Keratinocyte (primary cell): ENCODE results near the gene CASP9. TPM values are rescaled to one million over a fixed set of nuclear protein-coding genes. Genes with fewer than 3 reads are reported as not detected.
"Not testable (repeated sequence)": the region's sequence is repeated elsewhere in the genome, so short reads cannot be mapped to it uniquely, and the experiment has no call there.

ENCODE experiments used
- DNase-seq: peaks from one replicate; pipeline ENCODE4 v3.0.0-alpha.2; 2011; ENCODE audit warnings: low read depth, missing footprints, low spot score
- FAIRE-seq: peaks from 2 replicates; lab custom pipeline; 2011; peaks lifted over from hg19 to GRCh38; lab: Jason Lieb, UNC
- H2AFZ ChIP-seq: 2 replicates; pipeline ENCODE4 v1.6.0; 2012; ENCODE audit warnings: low read length, control low read depth, inconsistent platforms; ENCODE audit not compliant: control insufficient read depth
- H3K27ac ChIP-seq: 2 replicates; pipeline ENCODE4 v1.5.1; 2011; ENCODE audit warnings: low read length; ENCODE audit not compliant: control insufficient read depth, insufficient read depth
- H3K27me3 ChIP-seq: 3 replicates; pipeline ENCODE4 v1.6.0; 2011; ENCODE audit warnings: low read length; ENCODE audit not compliant: control insufficient read depth, insufficient read depth; ENCODE audit errors: extremely low read depth
- H3K36me3 ChIP-seq, 2 experiments: 2 replicates in 1 of 2; 3 replicates in 1 of 2; pipeline ENCODE4 v1.5.1; 2011; ENCODE audit warnings: low read length in 2 of 2, mild to moderate bottlenecking in 1 of 2; ENCODE audit not compliant: control insufficient read depth in 2 of 2, insufficient read depth in 2 of 2; ENCODE audit errors: extremely low read depth in 1 of 2
- H3K4me1 ChIP-seq: 3 replicates; pipeline ENCODE4 v1.5.1; 2011; ENCODE audit warnings: low read length; ENCODE audit not compliant: control insufficient read depth, insufficient read depth; ENCODE audit errors: extremely low read depth
- H3K4me2 ChIP-seq: 3 replicates; pipeline ENCODE4 v1.6.0; 2011; ENCODE audit warnings: low read depth, low read length; ENCODE audit not compliant: control insufficient read depth, insufficient read depth; ENCODE audit errors: extremely low read depth
- H3K4me3 ChIP-seq, 3 experiments: fragments of 200-600 bp in 1 of 3; sonication (generic) in 1 of 3; 2 replicates in 2 of 3; 3 replicates in 1 of 3; pipeline ENCODE4 v1.5.1; 2011 to 2016; ENCODE audit warnings: low read length in 3 of 3, mild to moderate bottlenecking in 3 of 3, control low read depth in 2 of 3, inconsistent platforms in 1 of 3, low read depth in 1 of 3, mixed read lengths in 1 of 3, mixed run types in 1 of 3, moderate library complexity in 1 of 3; ENCODE audit not compliant: control insufficient read depth in 2 of 3, insufficient read depth in 2 of 3; ENCODE audit errors: extremely low read depth in 1 of 3
- H3K79me2 ChIP-seq: 2 replicates; pipeline ENCODE4 v1.6.0; 2012; ENCODE audit warnings: low read length; ENCODE audit not compliant: control insufficient read depth, insufficient read depth
- H3K9ac ChIP-seq: 3 replicates; pipeline ENCODE4 v1.6.0; 2011; ENCODE audit warnings: low read length; ENCODE audit not compliant: control insufficient read depth, insufficient read depth; ENCODE audit errors: extremely low read depth
- H3K9me1 ChIP-seq: 3 replicates; pipeline ENCODE4 v1.6.0; 2011; ENCODE audit warnings: low read length; ENCODE audit not compliant: control insufficient read depth, insufficient read depth; ENCODE audit errors: extremely low read depth
- H3K9me3 ChIP-seq: 2 replicates; pipeline ENCODE4 v1.5.1; 2012; ENCODE audit warnings: low read depth, low read length; ENCODE audit not compliant: control insufficient read depth
- H4K20me1 ChIP-seq: 3 replicates; pipeline ENCODE4 v1.6.0; 2011; ENCODE audit warnings: low read length; ENCODE audit not compliant: control insufficient read depth, insufficient read depth; ENCODE audit errors: extremely low read depth
- CTCF ChIP-seq, 3 experiments: IDR thresholded peaks in 1 of 3; conservative IDR thresholded peaks in 1 of 3; optimal IDR thresholded peaks in 1 of 3; 2 replicates in 2 of 3; 3 replicates in 1 of 3; pipeline versions ENCODE3 to v1.5.1; 2011; ENCODE audit warnings: low read length in 3 of 3, mild to moderate bottlenecking in 3 of 3, moderate library complexity in 2 of 3, control low read depth in 1 of 3, inconsistent platforms in 1 of 3; ENCODE audit not compliant: insufficient read depth in 2 of 3; ENCODE audit errors: extremely low read depth in 1 of 3
- EZH2 ChIP-seq: IDR thresholded peaks from one replicate; pipeline ENCODE4 v1.6.1; 2012; ENCODE audit warnings: inconsistent platforms, mild to moderate bottlenecking, low read length, moderate library complexity
- dilution Hi-C: fragments of 300-500 bp; cut with MboI; formaldehyde crosslinking; loops from one replicate; pipeline ENCODE4 v1.7.0; 2020; ENCODE audit warnings: low sequenced_read_pairs; ENCODE audit not compliant: extremely low pct_ligation_motif_present
- polyA plus RNA-seq, 5 experiments: library from polyadenylated mRNA; depleted of rRNA in 3 of 5; stranded (reverse) in 3 of 5; stranded (forward) in 1 of 5; unstranded in 1 of 5; fragments of >200 nt; gene quantifications; 1 replicate in 1 of 5; 2 replicates in 3 of 5; 3 replicates in 1 of 5; pipeline versions ENCODE4 v1.2.1 to v1.2.3, GENCODE V29; 2011 to 2012; ENCODE audit warnings: missing spikeins in 2 of 5, low read depth in 1 of 5, low replicate concordance in 1 of 5

Gene CASP9
- polyA plus RNA-seq, 1 donor (not counting 4 experiments of a cell fraction or from before 2014, with no cell fraction given), result 4.4 TPM

- dilution Hi-C loops, result no loop called here
- Histone ChIP-seq H3K4me2 (no peak overlapping the region), H3K36me3 (no peaks in the 10 kb centered on the region), H3K4me3 (no peak overlapping the region), H3K27me3 (no peaks in the 10 kb centered on the region), H3K9me3 (no peaks in the 10 kb centered on the region), H3K27ac (no peak overlapping the region), H3K9ac (no peak overlapping the region), H3K4me1 (peaks cover 6% of the 10 kb centered on the region), H3K79me2 (no peaks in the 10 kb centered on the region), H4K20me1 (no peaks in the 10 kb centered on the region), H3K9me1 (no peaks in the 10 kb centered on the region), H2AFZ (no peak overlapping the region)
- DNase-seq (no peak), FAIRE-seq (no peak)
- TF ChIP-seq CTCF (optimal IDR thresholded peaks at IDR 0.05 in 1 of 3, IDR thresholded peaks at IDR 0.05 in 1 of 3, conservative IDR thresholded peaks at IDR 0.05 in 1 of 3; ENCODE audit: extremely low read depth in 1 of 3, insufficient read depth in 2 of 3, low read length in 3 of 3) (no peak), EZH2 (no peak)
Measured at GRCh38 chr1:15483971-15484370, 40.0 kb downstream of the CASP9 start.

- H3K4me2 ChIP-seq, H3K4me1 ChIP-seq, H3K9me1 ChIP-seq, DNase-seq, H3K79me2 ChIP-seq, dilution Hi-C loops, H3K4me3 ChIP-seq, H3K36me3 ChIP-seq, H3K27ac ChIP-seq, H3K27me3 ChIP-seq, H3K9ac ChIP-seq, H3K9me3 ChIP-seq, H2AFZ ChIP-seq, H4K20me1 ChIP-seq: not testable (repeated sequence)
- peak; percentile 68 for FAIRE-seq
Measured at GRCh38 chr1:15482983-15483543, 41.0 kb downstream of the CASP9 start.

GRCh38 chr1:15482455-15482854 lies 41.6 kb downstream of the CASP9 start:
- dilution Hi-C loops, H2AFZ ChIP-seq, FAIRE-seq, H3K27me3 ChIP-seq, H3K9ac ChIP-seq, H3K36me3 ChIP-seq, H3K9me3 ChIP-seq, H4K20me1 ChIP-seq, H3K4me3 ChIP-seq, H3K4me2 ChIP-seq, H3K27ac ChIP-seq, DNase-seq, H3K79me2 ChIP-seq, H3K4me1 ChIP-seq, H3K9me1 ChIP-seq: not testable (repeated sequence)
